BJ (cell line): ENCODE results near the gene TMEM88. TPM values are rescaled to one million over a fixed set of nuclear protein-coding genes. Genes with fewer than 3 reads are reported as not detected.

Source experiments
- CTCF ChIA-PET: fragments of 350-600 bp; formaldehyde crosslinking; extraction: SDS; loops from one replicate; lab custom pipeline; 2021; ENCODE audit warnings: antibody characterized with exemption, inconsistent platforms; lab: Yijun Ruan, JAX
- POLR2A ChIA-PET: fragments of 300-600 bp; sonication (Branson Sonifier 250); formaldehyde crosslinking; extraction: SDS; loops from one replicate; lab custom pipeline; 2021; ENCODE audit warnings: antibody characterized with exemption; lab: Charles Lee
- DNase-seq: peaks from one replicate; pipeline ENCODE4 v3.0.0-alpha.2; 2011; ENCODE audit warnings: low read depth
- H3K27me3 ChIP-seq: 2 replicates; pipeline ENCODE4 v1.6.0; 2011; ENCODE audit warnings: low read length; ENCODE audit not compliant: control insufficient read depth, insufficient read depth
- H3K36me3 ChIP-seq: 2 replicates; pipeline ENCODE4 v1.5.1; 2011; ENCODE audit warnings: low read length; ENCODE audit not compliant: control insufficient read depth, insufficient read depth
- H3K4me3 ChIP-seq: 2 replicates; pipeline ENCODE4 v1.5.1; 2011; ENCODE audit warnings: low read depth, mild to moderate bottlenecking, control low read depth, low read length
- polyA plus RNA-seq: library from polyadenylated mRNA; depleted of rRNA; stranded (reverse); fragments of >200 nt; gene quantifications from 2 replicates; pipeline ENCODE4 v1.2.3, GENCODE V29; 2011
- TF ChIP-seq, protein P1 (sequence below): IDR thresholded peaks from 2 replicates; pipeline ENCODE4 v1.5.1; 2011; ENCODE audit warnings: low read depth, mild to moderate bottlenecking, control low read depth, inconsistent platforms, low read length, moderate library complexity; ENCODE audit not compliant: insufficient read depth

The TMEM88 gene
- polyA plus RNA-seq, 1 experiment: 0.29 TPM

DNA sequence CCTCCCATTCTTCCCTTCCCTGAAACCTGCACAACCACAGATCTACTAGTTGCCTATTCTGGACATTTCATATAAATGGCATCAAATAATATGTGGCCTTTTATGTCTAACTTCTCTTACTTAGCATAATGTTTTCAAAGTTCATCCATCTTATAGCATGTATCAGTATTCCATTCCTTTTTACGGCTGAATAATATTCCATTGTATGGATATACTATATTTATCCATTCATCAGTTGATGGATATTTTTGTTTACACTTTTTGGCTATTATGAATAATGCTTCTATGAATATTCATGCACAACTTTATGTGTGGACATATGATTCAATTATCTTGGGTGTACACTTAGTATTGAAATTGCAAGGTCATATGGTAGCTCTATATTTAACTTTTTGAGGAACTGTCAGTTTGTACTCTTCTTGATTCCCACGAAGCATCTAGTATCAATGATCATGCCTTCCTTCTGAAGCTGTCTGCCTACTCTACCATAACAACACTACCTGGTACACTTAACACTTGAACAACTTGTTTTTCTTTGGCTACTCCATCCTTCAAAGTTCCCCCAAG is 21.0 kb downstream of the TMEM88 start:
- DNase-seq: no peak
- Histone ChIP-seq H3K27me3 (no peaks in the 10 kb centered on the region), H3K4me3 (no peak overlapping the region), H3K36me3 (peaks cover 7% of the 10 kb centered on the region)
- CTCF ChIA-PET: interaction anchor here (1.1 to 1.4 kb wide), 3 partner anchors 11 to 121 kb away, joined by 3 to 6 read pairs (median 3); no protein-coding TSS in a partner anchor
- TF ChIP-seq, protein P1, sequence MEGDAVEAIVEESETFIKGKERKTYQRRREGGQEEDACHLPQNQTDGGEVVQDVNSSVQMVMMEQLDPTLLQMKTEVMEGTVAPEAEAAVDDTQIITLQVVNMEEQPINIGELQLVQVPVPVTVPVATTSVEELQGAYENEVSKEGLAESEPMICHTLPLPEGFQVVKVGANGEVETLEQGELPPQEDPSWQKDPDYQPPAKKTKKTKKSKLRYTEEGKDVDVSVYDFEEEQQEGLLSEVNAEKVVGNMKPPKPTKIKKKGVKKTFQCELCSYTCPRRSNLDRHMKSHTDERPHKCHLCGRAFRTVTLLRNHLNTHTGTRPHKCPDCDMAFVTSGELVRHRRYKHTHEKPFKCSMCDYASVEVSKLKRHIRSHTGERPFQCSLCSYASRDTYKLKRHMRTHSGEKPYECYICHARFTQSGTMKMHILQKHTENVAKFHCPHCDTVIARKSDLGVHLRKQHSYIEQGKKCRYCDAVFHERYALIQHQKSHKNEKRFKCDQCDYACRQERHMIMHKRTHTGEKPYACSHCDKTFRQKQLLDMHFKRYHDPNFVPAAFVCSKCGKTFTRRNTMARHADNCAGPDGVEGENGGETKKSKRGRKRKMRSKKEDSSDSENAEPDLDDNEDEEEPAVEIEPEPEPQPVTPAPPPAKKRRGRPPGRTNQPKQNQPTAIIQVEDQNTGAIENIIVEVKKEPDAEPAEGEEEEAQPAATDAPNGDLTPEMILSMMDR: no peak
- POLR2A ChIA-PET: no interaction called here

GRCh38 chr17:7878234-7878633 is 23.4 kb downstream of the TMEM88 start:
- ChIA-PET CTCF (interaction anchor here (0.7 to 1.4 kb wide), 4 partner anchors 8 to 196 kb away, joined by 3 to 6 read pairs (median 3); no protein-coding TSS in a partner anchor), POLR2A (no interaction called here)
- TF ChIP-seq, protein P1: no peak
- no peak for DNase-seq
- Histone ChIP-seq H3K27me3 (no peaks in the 10 kb centered on the region), H3K4me3 (no peak overlapping the region), H3K36me3 (peaks cover 9% of the 10 kb centered on the region)

DNA sequence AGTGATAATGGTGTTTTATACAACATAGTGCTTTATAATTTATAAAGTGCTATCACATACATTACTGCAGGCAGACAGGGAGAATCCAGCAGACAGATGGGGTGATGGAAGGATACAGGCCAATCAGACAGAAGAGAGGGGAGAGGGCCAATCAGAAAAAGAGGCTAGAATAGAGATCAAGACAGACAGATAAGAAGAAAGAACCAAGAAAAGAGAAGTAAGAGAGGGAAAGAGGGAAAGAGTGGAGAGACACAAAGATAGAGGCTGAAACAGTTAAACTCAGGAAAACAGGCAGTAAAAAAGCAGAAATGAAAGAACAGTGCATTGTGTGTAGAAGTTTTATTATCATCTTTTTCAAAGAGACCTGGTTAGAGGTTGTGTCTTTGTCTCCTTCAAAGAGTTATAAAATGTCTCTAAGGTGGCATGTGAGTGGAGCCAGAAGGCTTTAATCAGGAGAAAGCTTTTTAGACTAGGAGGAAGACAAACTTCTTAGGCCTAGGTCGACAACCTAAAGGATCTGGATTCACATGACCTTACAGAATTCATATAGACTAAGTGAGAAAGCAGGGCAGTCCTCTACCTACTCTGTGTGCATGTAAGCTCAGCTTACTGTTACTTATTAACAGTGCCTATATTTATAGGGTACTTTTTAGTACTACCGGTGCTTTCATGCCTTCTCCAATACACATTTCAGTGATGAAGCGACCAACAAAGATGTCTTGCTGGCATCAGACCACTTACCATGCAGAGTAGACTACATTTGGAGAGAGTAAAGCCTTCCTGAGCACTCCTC is 25.4 kb downstream of the TMEM88 start:
- H3K27me3 ChIP-seq: no peaks in the 10 kb centered on the region
- POLR2A ChIA-PET: no interaction called here
- no peak for DNase-seq
- TF ChIP-seq, protein P1: no peak
- CTCF ChIA-PET: no interaction called here
- peaks cover 7% of the 10 kb centered on the region for H3K36me3 ChIP-seq
- no peak overlapping the region for H3K4me3 ChIP-seq

DNA sequence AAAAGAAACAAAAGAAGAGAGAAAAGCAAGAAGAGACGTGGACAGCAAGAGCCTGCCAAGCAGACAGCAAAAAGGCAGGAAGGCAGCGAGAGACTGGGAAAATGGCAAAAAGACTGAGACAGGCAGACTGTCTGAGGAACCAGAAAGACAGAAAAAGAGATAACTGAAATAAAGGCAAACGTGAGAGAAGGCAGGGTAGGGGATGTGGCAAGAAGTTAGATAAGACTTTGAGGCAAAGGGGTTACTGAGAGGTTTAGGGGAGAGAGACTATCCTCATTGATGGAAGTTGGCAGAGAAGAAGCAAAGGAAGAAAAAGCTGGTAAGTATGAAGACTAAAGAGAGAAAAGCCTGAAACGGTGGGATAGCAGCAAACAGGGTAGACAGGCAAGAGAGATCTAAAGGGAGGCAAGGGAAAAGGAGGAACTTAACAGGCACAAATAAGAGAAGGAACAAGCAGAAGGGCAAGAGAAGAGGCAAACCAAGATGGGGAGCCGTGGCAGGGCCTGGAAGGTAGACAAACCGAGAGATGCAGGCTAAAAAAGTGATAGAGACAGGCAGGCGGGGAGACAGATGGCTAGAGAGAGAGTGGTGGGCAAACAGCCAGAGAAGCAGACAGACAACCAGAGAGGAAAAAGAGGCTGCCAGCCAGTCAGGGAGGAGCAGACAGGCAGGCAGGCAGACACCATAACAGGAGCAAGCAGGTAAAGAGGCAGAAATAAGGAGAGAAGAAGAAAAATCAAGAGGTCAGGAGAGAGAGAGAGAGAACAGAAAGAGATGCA is 26.6 kb downstream of the TMEM88 start:
- Histone ChIP-seq H3K4me3 (no peak overlapping the region), H3K36me3 (peaks cover 7% of the 10 kb centered on the region), H3K27me3 (no peaks in the 10 kb centered on the region)
- POLR2A ChIA-PET: no interaction called here
- CTCF ChIA-PET: no interaction called here
- TF ChIP-seq, protein P1: no peak
- no peak for DNase-seq

DNA sequence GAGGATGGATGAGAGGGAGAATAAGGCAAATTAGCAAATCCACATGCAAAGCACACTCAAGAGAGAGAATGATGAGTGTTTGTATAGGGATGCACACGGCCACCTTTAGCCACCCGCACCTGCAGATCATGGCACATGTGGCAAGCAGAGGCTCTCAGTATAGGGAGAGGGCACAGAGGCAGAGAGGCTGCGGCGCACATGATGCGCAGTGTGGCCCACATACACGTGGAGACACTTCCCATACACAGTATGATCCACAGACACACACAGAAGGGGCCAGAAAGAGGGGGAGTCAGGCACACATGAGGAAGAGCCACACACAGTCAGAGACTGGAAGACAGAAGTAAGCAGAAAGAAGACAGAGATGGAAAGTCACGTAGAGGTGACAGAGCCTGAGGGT is 27.2 kb downstream of the TMEM88 start:
- Histone ChIP-seq H3K27me3 (no peaks in the 10 kb centered on the region), H3K4me3 (0 out of 2 replicates have a peak overlapping the region, but pooled peaks have one; percentile 13), H3K36me3 (peaks cover 7% of the 10 kb centered on the region)
- DNase-seq: no peak
- POLR2A ChIA-PET: no interaction called here
- TF ChIP-seq, protein P1: no peak
- CTCF ChIA-PET: no interaction called here
